Muscle of arm (tissue), 12 donors: ENCODE data around the gene KRTAP10-3. TPM values are rescaled to one million over a fixed set of nuclear protein-coding genes. Genes with fewer than 3 reads are reported as not detected.
"Not testable (repeated sequence)": the region's sequence is repeated elsewhere in the genome, so short reads cannot be mapped to it uniquely, and the experiment has no call there.

Experiments
- DNase-seq: peaks from one replicate; pipeline ENCODE4 v3.0.0-alpha.2; 2013
- polyA plus RNA-seq, 12 donors: library from polyadenylated mRNA; unstranded; fragments of 120-200 nt; gene quantifications; one replicate each; pipeline ENCODE4 v1.2.1, GENCODE V29; 2013; ENCODE audit not compliant: insufficient read length in 12 of 12

KRTAP10-3 gene
- polyA plus RNA-seq, 12 donors, result not detected

GRCh38 chr21:44590897-44591800, 32.6 kb upstream of the KRTAP10-3 start:
- not testable (repeated sequence) for DNase-seq

GRCh38 chr21:44590311-44590721, 31.7 kb upstream of the KRTAP10-3 start:
- DNase-seq, result no peak

GRCh38 chr21:44589586-44590305, 31.2 kb upstream of the KRTAP10-3 start:
- no peak for DNase-seq

- no peak for DNase-seq
These were observed 30.5 kb upstream of the KRTAP10-3 start for GRCh38 chr21:44589094-44589493.

GRCh38 chr21:44585892-44586291, 27.3 kb upstream of the KRTAP10-3 start:
- DNase-seq, result no peak

- DNase-seq, result no peak
These were observed 25.2 kb upstream of the KRTAP10-3 start for GRCh38 chr21:44583800-44584147.

- peak; percentile 21 for DNase-seq
These were observed 24.6 kb upstream of the KRTAP10-3 start for GRCh38 chr21:44583089-44583799.

- no peak for DNase-seq
These were observed 23.5 kb upstream of the KRTAP10-3 start for GRCh38 chr21:44582055-44582454.

- no peak for DNase-seq
These were observed 22.6 kb upstream of the KRTAP10-3 start for GRCh38 chr21:44581158-44581557.

GRCh38 chr21:44580231-44580821, 21.7 kb upstream of the KRTAP10-3 start, which contains the start of gene KRTAP10-5:
Gene KRTAP10-5, minus strand, starts transcription at chr21:44580604. Its CDS starts 26 bp downstream, at chr21:44580578.
- DNase-seq, result not testable (repeated sequence)

GRCh38 chr21:44579833-44580144, 21.2 kb upstream of the KRTAP10-3 start:
- no peak for DNase-seq

- no peak for DNase-seq
These were observed 20.6 kb upstream of the KRTAP10-3 start for GRCh38 chr21:44579056-44579832.

- no peak for DNase-seq
These were observed 19.9 kb upstream of the KRTAP10-3 start for GRCh38 chr21:44578371-44579055.

GRCh38 chr21:44576025-44576420, 17.4 kb upstream of the KRTAP10-3 start:
- no peak for DNase-seq

GRCh38 chr21:44575307-44576024, 16.9 kb upstream of the KRTAP10-3 start:
- no peak for DNase-seq

- no peak for DNase-seq
These were observed 16.1 kb upstream of the KRTAP10-3 start for GRCh38 chr21:44574457-44575306.

GRCh38 chr21:44573630-44574456, 15.2 kb upstream of the KRTAP10-3 start, which contains the start of gene KRTAP10-4:
Gene KRTAP10-4, plus strand, starts transcription at chr21:44573729. Its CDS starts 30 bp downstream, at chr21:44573759.
- DNase-seq, result not testable (repeated sequence)
